ENCODE data around the gene CABP1.

GRCh38 chr12:120631097-120631496 is 9.3 kb upstream of the CABP1 start:
- TF ChIP-seq POLR2A (IDR thresholded peaks at IDR 0.05) = no peak
- TF ChIP-seq, protein P1, sequence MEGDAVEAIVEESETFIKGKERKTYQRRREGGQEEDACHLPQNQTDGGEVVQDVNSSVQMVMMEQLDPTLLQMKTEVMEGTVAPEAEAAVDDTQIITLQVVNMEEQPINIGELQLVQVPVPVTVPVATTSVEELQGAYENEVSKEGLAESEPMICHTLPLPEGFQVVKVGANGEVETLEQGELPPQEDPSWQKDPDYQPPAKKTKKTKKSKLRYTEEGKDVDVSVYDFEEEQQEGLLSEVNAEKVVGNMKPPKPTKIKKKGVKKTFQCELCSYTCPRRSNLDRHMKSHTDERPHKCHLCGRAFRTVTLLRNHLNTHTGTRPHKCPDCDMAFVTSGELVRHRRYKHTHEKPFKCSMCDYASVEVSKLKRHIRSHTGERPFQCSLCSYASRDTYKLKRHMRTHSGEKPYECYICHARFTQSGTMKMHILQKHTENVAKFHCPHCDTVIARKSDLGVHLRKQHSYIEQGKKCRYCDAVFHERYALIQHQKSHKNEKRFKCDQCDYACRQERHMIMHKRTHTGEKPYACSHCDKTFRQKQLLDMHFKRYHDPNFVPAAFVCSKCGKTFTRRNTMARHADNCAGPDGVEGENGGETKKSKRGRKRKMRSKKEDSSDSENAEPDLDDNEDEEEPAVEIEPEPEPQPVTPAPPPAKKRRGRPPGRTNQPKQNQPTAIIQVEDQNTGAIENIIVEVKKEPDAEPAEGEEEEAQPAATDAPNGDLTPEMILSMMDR (IDR thresholded peaks at IDR 0.05) = no peak
